ENCODE measurements around the gene VPS51. TPM values are rescaled to one million over a fixed set of nuclear protein-coding genes. Genes with fewer than 3 reads are reported as not detected.

The VPS51 gene
- polyA plus RNA-seq, 1 experiment: 86.2 TPM

GRCh38 chr11:65151331-65151899 is 55.4 kb downstream of the VPS51 start:
- POLR2A ChIA-PET: no interaction called here
- no peak for DNase-seq (ENCODE audit: low read depth)
- CTCF ChIA-PET: no interaction called here
- no peaks in the 10 kb centered on the region for H3K36me3 ChIP-seq (ENCODE audit: control insufficient read depth, insufficient read depth, low read length)
- H3K4me3 ChIP-seq (ENCODE audit: low read depth, low read length): no peak overlapping the region
- H3K27me3 ChIP-seq (ENCODE audit: control insufficient read depth, insufficient read depth, low read length): peaks cover 1% of the 10 kb centered on the region; the same call in 1 of the 2 replicates
- TF ChIP-seq CTCF (IDR thresholded peaks at IDR 0.05; ENCODE audit: insufficient read depth, low read depth, low read length): no peak

GRCh38 chr11:65152122-65152521 is 56.1 kb downstream of the VPS51 start:
- POLR2A ChIA-PET: no interaction called here
- DNase-seq (ENCODE audit: low read depth): no peak
- TF ChIP-seq CTCF (IDR thresholded peaks at IDR 0.05; ENCODE audit: insufficient read depth, low read depth, low read length): no peak
- Histone ChIP-seq H3K4me3 (ENCODE audit: low read depth, low read length) (no peak overlapping the region), H3K27me3 (ENCODE audit: control insufficient read depth, insufficient read depth, low read length) (no peaks in the 10 kb centered on the region), H3K36me3 (ENCODE audit: control insufficient read depth, insufficient read depth, low read length) (no peaks in the 10 kb centered on the region)
- CTCF ChIA-PET: no interaction called here

- DNase-seq (ENCODE audit: low read depth): no peak
- H3K36me3 ChIP-seq (ENCODE audit: control insufficient read depth, insufficient read depth, low read length): no peaks in the 10 kb centered on the region
- H3K4me3 ChIP-seq (ENCODE audit: low read depth, low read length): no peak overlapping the region
- H3K27me3 ChIP-seq (ENCODE audit: control insufficient read depth, insufficient read depth, low read length): peaks cover 4% of the 10 kb centered on the region; the same call in 1 of the 2 replicates
- ChIA-PET CTCF (interaction anchor here (1.0 kb wide), 1 partner anchor 58 kb away, joined by 3 read pairs; no protein-coding TSS in a partner anchor), POLR2A (no interaction called here)
- no peak for TF ChIP-seq CTCF (IDR thresholded peaks at IDR 0.05; ENCODE audit: insufficient read depth, low read depth, low read length)
Observed at GRCh38 chr11:65156256-65156655, 60.2 kb downstream of the VPS51 start.

GRCh38 chr11:65156926-65157325 is 60.9 kb downstream of the VPS51 start:
- TF ChIP-seq CTCF (IDR thresholded peaks at IDR 0.05; ENCODE audit: insufficient read depth, low read depth, low read length): no peak
- H3K36me3 ChIP-seq (ENCODE audit: control insufficient read depth, insufficient read depth, low read length): no peaks in the 10 kb centered on the region
- CTCF ChIA-PET: interaction anchor here (0.7 to 1.0 kb wide), 2 partner anchors 46 to 59 kb away, joined by 3 read pairs; partner anchors contain the start of gene TM7SF2
- no peak overlapping the region for H3K4me3 ChIP-seq (ENCODE audit: low read depth, low read length)
- POLR2A ChIA-PET: no interaction called here
- DNase-seq (ENCODE audit: low read depth): no peak
- peaks cover 4% of the 10 kb centered on the region; the same call in 1 of the 2 replicates for H3K27me3 ChIP-seq (ENCODE audit: control insufficient read depth, insufficient read depth, low read length)

- TF ChIP-seq CTCF (IDR thresholded peaks at IDR 0.05; ENCODE audit: insufficient read depth, low read depth, low read length): no peak
- H3K27me3 ChIP-seq (ENCODE audit: control insufficient read depth, insufficient read depth, low read length): peaks cover 4% of the 10 kb centered on the region; the same call in 1 of the 2 replicates
- ChIA-PET CTCF (interaction anchor here (0.7 to 1.0 kb wide), 2 partner anchors 46 to 59 kb away, joined by 3 read pairs; partner anchors contain the start of gene TM7SF2), POLR2A (no interaction called here)
- H3K36me3 ChIP-seq (ENCODE audit: control insufficient read depth, insufficient read depth, low read length): no peaks in the 10 kb centered on the region
- DNase-seq (ENCODE audit: low read depth): no peak
- H3K4me3 ChIP-seq (ENCODE audit: low read depth, low read length): no peak overlapping the region
Observed at GRCh38 chr11:65157336-65157735, 61.3 kb downstream of the VPS51 start.
